D721Med (cell line): ENCODE measurements around the gene FIBIN.

Source experiments
- DNase-seq: peaks from one replicate; pipeline ENCODE4 v3.0.0; 2011; ENCODE audit warnings: low spot score; ENCODE audit not compliant: insufficient read length
- FAIRE-seq: peaks from 2 replicates; lab custom pipeline; 2011; peaks lifted over from hg19 to GRCh38; lab: Jason Lieb, UNC
- CTCF ChIP-seq: IDR thresholded peaks from 2 replicates; pipeline ENCODE4 v1.5.1; 2012; ENCODE audit warnings: mild to moderate bottlenecking, control low read depth; ENCODE audit not compliant: insufficient read depth; ENCODE audit errors: missing control alignments

Gene FIBIN

GRCh38 chr11:26949846-26950245 is 44.1 kb upstream of the FIBIN start:
- FAIRE-seq, result no peak
- no peak for TF ChIP-seq CTCF
- DNase-seq, result no peak

GRCh38 chr11:26950260-26950719 is 43.6 kb upstream of the FIBIN start:
- TF ChIP-seq CTCF, result no peak
- DNase-seq, result no peak
- no peak for FAIRE-seq

GRCh38 chr11:26951809-26952515 is 42.0 kb upstream of the FIBIN start:
- DNase-seq (no peak), FAIRE-seq (no peak)
- no peak for TF ChIP-seq CTCF

GRCh38 chr11:26953770-26954392 is 40.0 kb upstream of the FIBIN start:
- TF ChIP-seq CTCF, result no peak
- FAIRE-seq (no peak), DNase-seq (no peak)

GRCh38 chr11:26958005-26958701 is 35.8 kb upstream of the FIBIN start:
- no peak for TF ChIP-seq CTCF
- DNase-seq (no peak), FAIRE-seq (no peak)

- FAIRE-seq (no peak), DNase-seq (no peak)
- no peak for TF ChIP-seq CTCF
These were observed 35.2 kb upstream of the FIBIN start for GRCh38 chr11:26958702-26959049.
